ENCODE measurements around the gene CSTPP1.
"Not testable (repeated sequence)": the region's sequence is repeated elsewhere in the genome, so short reads cannot be mapped to it uniquely, and the experiment has no call there.

Gene CSTPP1

DNA sequence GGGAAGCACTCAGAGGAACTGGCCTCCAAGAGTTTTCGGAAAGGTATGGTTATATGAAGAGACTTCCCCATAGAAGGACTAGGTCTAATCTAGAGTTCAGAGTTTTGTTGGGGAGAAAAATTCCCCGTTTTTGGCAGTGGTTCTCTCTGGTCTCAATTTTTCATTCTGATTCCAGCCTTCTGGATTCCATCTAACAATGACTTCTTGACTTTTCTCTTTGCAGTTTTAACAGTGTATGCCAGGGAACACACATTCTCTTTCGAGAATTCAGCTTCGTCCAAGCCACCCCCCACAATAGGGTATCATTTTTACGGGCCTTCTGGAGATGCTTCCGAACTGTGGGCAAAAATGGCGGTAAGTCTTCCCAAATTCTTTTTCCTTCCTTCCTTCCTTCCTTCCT is 115.6 kb downstream of the CSTPP1 start:
- no peak for DNase-seq

DNA sequence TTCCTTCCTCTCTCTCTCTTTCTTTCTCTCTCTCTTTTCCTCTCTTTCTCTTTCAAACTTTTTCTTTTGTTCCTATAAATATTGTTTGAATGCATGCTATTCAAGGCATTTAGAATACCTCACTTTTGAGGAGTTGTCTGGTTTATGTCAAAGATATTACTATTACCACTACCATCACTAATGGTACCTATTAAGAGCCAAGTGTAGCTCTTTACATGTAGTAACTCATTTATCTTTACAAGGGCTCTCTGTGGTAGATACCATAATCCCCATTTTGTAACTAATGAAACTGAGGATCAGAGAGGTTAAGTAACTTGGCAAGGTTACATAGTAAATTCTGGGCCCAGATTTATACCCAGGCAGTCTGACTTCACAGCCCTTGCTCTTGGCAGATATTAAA is 116.0 kb downstream of the CSTPP1 start:
- no peak for DNase-seq

DNA sequence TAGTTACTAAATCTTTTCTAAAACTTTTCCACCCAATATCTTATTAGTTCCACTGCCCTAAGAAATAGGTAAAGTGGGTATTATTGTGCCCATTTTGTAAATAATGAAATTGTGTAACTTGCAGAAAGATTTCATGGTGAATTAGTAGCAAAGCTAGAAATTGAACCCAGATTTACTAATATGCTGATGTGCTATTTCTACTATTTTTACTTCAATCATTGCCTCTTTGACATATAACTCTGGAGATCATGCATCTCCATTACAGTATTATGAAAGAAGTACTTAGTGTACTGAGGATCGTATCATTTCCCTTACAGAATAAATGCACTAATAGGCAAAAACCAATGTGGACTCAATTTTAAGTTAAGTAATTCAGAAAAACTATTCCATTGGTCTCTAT is 119.0 kb downstream of the CSTPP1 start:
- DNase-seq, result no peak

DNA sequence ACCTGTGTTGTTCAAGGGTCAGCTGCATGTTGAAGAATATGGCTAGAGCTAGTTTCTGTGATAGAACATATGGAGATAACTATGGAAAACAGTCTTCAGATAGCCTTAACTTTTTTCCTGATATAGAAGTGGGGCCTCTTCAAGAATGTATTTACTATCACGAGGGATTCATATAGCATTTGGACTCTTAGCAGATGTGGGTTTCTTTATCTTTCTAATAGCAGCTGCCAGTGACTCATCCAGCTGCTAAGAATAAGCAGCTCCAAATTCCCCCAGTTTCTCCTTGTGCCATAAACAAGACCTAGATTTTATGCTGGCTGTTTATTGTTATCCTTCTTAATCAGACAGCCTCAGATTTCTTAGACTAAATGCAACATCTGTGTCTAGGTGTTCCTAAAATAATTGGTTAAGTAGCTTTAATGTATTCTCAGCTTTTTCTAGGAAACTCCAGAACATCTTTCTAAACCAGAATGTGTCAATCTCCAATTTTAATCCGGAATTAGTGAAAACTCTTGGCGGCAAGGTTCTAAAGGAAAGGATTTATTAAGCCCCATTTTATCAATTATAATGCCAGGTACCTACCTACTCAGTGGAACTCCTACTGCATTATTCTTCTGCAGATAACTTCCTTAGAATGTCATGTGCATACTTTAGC is 119.8 kb downstream of the CSTPP1 start:
- no peak for DNase-seq

DNA sequence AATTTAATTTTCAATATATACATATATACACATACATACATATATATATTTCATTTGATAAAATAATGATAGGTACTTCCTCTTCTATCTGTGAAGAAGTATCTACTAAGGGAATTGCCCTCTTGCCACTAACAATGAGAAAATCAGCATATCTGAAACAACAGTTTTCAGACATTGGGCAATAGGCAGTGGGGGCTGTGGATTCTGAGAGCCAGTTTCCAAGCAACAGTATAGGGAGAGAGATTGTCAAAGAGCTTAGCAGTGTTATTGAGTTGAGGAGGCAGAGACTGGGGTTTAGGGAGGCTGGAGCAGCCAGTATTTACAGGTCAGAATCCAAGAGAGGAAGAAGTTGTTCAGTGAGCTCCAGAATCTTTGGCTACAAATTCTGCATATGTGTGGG is 120.8 kb downstream of the CSTPP1 start:
- DNase-seq, result no peak

DNA sequence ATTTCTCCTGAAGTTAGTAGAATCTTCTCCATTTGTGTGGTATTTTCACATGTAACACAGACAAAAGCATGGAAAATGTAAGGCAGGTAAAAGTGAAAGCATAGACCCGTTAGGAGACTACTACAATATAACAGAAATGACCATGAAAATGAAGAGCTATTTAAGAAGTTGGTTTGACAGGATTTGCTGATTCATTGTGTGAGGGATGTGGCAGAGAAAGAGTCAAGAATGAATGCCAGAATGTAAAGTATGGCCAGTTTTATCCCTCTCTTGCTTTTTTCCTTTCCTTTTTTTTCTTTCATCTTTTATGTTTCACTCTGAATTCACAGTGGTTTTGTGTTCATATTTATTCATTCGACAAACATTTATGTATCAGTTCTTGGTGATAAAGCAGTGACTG is 124.2 kb downstream of the CSTPP1 start:
- no peak for DNase-seq

DNA sequence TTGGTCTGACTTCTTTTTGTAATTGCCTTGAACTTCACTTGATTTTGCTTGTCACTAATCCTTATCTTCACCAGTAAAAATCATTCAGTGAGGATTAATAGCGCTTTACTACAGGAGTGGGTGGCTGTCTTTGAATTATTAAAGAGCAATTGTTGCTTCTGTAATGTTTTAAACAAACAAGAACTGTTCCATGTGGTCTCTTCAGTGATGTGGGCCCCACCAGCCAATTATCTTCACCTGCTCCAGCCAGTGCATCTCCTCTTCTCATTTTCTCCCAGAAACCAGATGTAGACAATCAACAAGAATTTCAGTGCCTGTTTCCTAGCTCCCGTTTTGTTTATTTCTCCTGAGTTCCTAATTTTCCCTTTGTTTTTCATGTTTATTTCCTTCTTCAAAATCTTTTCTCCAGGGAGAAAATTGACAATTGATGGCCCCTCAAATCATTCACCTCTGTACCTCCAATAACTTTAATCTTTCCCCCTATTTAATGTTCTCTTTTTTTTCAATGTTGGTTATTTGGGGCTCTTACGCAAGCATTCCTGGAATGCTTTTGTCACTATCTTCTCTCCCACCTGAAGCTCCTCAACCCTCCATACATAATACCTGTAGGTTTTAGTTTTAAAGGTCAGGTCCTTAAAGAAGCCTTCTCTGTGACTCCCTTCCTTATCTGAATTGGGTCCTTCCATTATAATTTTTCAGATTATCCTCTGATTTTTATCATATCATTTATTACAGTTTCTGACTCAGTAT is 125.0 kb downstream of the CSTPP1 start:
- no peak for DNase-seq

DNA sequence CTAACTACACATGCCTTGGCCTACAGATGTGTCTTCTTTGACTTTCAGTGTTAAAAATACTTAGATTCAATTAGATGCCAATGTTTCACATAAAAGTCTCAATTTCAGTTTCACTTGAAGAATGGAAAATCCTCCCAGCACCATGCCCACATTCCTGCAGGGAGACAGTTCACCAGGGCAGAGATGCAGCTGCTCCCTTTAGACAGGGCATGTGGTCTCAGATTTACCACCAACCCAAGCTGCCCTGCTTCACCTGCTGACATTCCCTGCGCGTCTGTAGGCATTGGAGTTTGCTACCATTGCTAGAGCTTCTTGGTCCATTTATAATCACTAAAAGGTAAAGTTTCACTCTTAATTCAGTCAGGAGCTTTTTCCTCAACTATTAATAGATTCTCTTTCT is 126.2 kb downstream of the CSTPP1 start:
- DNase-seq, result no peak

DNA sequence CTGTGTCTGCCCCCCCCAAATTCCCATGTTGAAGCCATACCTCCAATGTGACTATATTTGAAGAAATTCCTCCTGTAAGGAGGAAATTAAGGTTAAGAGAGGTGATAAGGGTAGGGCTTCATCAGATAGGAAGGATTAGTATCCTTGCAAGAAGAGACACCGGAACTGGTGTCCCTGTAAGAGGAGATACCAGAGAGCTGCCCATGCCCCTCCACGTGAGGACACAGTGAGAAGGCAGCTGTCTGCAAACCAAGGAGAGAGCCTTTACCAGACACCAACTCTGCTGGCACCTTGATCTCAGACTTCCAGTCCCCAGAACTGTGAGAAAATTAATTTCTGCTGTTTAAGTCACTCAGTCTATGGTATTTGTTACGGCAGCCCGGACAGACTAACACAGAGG is 130.8 kb downstream of the CSTPP1 start:
- no peak for DNase-seq

DNA sequence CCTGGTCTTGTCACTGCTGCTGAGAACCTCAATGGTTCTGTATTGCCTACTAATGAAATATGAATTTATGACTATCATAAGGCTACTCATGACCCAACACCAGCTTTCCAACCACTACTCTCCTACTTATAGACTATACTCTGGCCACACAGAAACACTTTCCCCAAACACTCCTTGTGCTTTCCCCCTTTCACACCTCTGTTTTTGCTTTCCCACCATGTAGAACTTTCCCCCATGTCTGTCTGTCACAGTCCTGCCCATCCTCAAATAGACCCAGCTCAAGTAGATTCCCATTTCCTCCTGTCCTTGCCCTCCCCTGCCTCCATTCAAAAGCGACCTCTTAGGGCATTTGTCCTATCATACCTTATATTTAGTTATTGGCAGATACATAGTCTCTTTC is 134.2 kb downstream of the CSTPP1 start:
- DNase-seq, result no peak

DNA sequence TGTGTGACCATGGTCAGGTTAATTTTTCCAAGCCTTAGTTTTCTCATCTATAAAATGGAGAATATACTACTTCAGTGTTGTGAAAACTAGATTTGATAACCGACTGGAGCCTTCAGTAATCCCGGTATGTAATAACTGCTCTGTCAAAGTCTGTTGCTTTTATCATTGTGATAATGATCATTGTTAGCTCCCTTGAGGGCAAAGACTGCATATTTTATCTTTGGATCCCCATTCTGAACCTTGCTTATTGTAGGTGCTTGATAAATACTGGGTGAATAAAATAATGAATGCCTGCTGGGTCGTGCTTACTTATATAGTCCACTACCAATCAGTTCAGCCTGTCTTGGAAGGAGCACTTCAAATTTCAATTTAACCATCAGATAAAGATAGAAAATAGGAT is 134.8 kb downstream of the CSTPP1 start:
- no peak for DNase-seq

DNA sequence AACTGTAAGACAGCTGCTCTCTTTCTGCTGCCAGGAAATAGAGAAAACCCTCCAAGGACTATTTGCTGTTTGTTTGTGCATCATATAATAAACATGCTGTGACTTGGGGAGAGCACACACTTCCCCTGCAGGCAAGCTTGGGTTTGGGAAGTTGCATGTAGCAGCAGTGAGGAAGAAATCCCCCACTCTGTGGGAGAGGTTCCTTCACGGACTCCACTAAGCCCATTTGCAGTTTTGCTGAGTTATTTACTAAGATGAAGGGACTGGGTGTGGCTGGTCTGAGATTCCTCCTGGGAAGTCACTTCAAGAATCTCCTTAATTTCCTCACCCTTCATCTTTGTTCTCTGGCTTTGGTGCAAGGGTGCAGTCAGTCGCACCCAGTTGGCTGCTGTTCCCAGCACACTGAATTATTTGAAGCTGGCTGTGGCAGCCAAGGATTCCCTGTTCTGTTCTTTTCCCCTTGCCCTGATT is 135.3 kb downstream of the CSTPP1 start:
- DNase-seq, result no peak

DNA sequence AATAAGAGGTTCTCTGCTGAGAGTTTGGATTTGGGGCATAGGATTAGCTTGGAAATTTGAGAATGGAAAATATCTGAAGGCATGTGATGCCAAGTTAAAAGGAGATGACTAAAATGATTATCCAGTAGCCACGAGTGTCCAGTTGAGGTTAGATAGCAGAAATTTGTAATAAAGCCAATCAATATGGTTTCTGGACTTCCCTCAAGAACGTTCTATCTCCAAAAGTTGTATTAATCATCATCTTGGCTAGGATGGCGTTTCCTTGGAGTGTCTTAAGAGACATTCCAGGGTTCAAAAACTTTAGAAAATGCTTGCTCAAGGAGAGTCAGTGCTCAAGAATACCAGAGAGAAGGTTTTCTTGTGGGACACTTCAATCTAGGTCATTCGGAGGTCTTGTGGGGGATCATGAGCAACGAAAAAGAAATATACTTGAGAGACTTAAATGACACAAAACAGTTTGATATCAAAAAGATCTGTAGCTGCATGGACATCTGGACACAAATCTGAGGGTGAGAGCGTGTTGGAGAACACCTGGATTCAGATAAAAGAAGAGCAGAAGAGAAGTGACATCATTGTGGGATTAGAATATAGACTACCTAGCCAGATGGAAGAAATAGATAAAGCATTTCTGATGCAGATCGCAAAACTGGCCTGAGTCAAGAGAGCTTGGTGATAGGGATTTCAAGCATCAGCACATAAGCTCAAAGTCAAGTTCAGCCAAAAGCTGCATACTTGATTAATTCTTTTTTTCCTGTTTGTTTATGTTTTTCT is 142.4 kb downstream of the CSTPP1 start:
- no peak for DNase-seq

DNA sequence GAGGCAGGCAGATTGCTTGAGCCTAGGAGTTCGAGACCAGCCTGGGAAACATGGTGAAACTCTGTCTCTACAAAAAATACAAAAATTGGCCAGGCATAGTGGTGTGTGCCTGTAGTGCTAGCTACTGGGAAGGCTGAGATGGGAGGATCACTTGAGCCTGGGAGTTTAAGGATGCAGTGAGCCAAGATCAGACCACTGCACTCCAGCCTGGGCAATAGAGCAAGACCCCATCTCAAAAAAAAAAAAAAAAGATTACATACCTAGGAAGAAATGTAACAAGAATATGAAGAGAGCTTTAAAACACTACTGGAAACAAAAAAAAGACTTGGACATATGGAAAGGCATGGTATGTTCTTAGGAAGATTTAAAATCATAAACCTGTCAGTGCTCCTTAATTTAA is 144.2 kb downstream of the CSTPP1 start:
- DNase-seq, result not testable (repeated sequence)

DNA sequence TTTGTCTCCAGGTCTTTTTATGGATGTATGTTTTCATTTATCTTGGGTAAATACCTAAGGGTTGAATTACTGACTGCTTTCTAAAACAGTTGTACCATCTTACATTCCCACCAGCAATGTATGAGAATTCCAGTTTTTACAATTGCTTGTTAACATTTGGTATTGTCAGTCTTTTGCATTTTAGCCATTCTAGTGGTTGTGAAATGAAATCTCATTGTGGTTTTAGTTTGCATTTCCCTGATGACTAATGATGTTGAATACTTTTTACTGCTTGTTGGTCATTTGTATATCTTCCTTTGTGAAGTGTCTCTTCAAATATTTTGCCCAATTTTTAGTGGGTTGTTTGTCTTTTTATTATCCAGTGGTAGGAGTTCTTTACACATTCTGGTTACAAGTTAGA is 147.4 kb downstream of the CSTPP1 start:
- no peak for DNase-seq

DNA sequence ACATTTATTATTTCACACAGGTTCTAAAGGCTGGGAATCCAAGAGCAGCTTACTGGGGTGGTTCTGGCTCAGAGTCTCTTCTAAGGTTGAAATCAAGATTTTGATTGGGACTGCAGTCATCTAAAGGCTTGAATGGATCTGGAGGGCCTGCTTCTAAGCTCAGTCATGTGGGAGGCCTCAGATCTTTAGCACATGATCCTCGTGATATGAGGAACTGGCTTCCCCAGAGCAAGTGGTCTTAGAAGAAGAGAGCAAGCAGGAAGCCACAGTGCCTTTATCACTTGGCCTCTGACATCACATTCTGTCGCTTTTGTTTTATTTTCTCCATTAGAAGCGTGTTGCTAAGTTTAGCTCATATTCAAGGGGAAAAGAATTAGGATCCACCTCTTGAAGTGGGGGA is 151.2 kb downstream of the CSTPP1 start:
- DNase-seq, result no peak

DNA sequence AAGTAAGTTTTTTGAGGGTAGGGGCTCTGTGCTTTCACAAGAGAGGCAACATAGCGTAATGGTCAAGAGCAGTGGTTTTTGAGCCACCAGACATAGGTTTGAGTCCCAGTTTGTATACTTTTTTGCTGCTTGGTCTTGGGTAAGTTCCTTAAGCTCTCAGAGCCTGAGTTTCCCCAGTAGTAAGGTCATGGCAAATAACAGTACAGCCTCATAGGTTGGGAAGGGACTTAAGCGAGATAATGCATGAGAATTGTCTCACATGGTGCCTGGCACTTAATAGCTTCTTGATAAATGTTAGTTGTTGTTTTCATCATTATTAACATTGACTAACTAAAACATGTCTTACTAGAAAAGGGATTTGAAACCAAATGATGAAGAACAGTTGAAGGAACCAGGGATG is 157.0 kb downstream of the CSTPP1 start:
- DNase-seq, result no peak

DNA sequence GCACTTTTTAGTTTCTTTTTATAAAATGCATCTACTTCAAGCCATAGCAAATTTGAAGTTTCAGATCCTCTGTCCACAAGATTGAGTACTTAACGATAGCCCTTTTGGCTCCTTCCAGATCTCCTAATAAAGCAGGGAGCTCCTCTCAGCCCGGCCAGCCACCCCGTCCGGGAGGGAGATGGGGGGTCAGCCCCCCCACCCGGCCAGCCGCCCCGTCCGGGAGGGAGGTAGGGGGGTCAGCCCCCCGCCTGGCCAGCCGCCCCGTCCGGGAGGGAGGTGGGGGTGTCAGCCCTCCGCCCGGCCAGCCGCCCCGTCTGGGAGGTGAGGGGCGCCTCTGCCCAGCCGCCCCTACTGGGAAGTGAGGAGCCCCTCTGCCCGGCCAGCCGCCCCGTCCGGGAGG is 160.3 kb downstream of the CSTPP1 start:
- DNase-seq, result not testable (repeated sequence)

DNA sequence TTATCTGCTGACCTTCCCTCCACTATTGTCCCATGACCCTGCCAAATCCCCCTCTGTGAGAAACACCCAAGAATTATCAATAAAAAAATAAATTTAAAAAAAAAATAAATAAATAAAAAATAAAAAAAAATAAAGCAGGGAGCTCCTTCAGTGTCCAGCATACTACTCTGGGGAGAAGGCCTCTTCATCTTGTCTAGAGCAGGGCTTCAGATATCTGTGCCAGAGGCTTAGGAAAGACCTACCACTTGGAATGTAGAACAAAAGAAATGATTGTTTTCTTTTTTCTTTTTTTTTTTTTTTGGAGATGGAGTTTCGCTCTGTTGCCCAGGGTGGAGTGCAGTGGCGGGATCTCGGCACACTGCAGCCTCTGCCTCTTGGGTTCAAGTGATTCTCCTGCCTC is 161.7 kb downstream of the CSTPP1 start:
- not testable (repeated sequence) for DNase-seq

DNA sequence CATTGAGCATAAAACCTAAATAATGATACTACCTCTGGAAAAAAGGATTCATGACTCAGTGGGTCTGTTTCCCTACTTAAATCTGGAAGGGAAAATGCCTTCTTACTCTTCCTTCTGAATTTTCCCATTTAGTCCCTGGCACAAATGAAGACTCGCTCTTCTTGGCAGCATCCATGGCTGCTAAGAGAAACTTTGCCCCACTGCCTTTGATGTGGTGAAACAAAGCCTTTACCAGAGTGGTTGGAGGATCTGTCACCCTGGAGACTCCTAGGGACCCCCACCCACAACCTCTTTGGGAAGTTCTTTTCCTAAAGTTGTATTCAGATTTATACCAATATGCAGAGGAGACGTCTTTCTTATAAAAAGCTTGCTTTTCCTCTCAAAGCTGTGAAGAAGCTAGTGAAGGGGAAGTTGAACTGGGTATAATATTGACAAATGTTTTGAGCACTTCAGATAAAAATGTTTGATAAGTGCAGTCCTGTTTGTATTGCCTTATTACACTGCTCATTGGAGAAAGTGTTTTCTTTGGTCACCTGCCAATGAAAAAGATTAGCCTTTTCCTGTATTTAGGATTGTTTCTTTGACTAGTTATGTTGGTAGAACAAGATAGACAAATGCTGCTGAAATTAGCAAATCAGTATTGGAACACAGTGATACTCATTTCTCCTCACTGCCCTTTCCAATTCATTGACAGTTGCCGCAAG is 162.8 kb downstream of the CSTPP1 start:
- no peak for DNase-seq

DNA sequence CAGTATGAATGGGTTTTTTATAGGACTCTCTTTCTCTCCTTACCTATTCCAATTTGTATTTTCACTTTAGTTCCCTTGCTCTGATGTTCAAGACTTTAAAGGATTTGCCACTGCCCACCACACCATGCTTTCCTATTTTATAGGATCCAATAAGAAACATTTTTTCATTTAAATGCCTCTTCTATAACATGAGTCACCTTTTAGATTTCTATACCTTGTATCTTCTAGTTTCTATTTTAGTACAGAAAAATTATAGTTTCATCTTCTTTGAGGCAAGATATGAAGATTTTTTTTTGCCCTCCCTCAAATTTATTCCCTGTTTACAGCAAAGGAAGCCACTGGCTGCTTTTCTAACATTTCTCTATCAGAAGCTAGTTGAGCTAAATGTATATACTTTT is 163.4 kb downstream of the CSTPP1 start:
- no peak for DNase-seq

DNA sequence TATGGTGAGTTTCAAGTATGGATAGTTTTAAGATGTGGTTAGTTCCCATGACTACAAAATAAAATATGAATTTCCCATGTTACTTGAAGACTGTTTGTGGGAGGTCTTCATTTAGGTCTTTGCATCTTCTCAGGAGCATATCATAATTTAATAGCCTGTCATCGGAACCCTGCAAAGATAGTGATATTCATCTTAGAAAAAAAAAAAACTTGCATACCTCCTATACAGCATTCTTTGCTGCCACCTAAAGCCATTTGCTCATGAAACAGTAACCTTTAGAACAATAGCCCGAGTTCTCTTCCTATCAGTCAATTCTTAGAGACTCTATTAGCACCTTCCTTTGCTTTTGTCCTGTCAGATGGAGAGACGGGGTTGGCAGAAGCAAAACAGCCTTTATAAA is 164.8 kb downstream of the CSTPP1 start:
- no peak for DNase-seq

DNA sequence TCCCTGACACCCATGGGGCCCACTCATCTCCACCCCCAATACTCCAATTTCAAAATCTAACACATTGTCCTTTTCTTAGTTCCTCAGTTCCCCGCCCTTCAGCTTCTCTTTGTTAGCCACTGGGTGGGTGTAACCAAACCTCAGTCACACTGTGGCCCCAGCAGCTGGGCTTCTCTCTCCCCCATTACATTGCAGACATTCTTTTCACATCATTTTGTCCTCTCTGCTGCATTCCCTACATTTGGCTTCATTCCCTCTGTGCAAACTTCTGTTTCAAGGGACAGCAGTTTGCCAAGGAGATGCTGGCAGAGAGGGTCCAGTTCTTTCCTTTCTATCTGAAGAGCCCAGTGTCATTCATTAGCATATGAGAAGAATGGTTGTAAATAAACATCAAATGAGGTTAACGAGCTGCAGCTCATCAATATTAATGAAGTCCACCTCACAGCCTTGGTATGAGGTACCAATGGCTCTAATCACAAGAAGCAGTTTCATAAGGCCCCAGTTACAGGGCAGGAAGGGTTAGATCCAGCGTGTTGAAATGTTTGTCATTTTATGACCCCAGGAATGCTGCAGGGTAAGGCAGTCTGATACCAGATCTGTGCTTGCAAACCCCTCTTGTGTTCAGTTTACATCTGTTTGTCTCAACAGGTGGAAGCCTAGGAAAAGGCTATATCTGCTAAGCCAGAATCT is 167.8 kb downstream of the CSTPP1 start:
- DNase-seq, result no peak

All from activated CD4-positive, alpha-beta T cell treated with anti-CD3 and anti-CD28 coated beads, Interleukin-2, amount 50 U/mL, for 1 hour (primary cell).